Transverse colon (tissue), 3 donors: ENCODE data around the gene AHI1.

Experiments used
- POLR2A ChIP-seq: fragments of 450-650 bp; IDR thresholded peaks from one replicate; pipeline ENCODE4 v1.6.1; 2016; ENCODE audit warnings: antibody characterized with exemption, mild to moderate bottlenecking, moderate library complexity
- TF ChIP-seq, protein P1 (sequence below), 5 experiments: fragments of 200-600 bp in 3 of 5; fragments of 450-650 bp in 2 of 5; sonication (generic) in 3 of 5; IDR thresholded peaks; 1 replicate in 2 of 5; 2 replicates in 3 of 5; pipeline ENCODE4 v1.5.1; 2016 to 2017; ENCODE audit warnings: antibody characterized with exemption in 5 of 5, inconsistent platforms in 3 of 5, mild to moderate bottlenecking in 2 of 5, moderate library complexity in 1 of 5

DNA sequence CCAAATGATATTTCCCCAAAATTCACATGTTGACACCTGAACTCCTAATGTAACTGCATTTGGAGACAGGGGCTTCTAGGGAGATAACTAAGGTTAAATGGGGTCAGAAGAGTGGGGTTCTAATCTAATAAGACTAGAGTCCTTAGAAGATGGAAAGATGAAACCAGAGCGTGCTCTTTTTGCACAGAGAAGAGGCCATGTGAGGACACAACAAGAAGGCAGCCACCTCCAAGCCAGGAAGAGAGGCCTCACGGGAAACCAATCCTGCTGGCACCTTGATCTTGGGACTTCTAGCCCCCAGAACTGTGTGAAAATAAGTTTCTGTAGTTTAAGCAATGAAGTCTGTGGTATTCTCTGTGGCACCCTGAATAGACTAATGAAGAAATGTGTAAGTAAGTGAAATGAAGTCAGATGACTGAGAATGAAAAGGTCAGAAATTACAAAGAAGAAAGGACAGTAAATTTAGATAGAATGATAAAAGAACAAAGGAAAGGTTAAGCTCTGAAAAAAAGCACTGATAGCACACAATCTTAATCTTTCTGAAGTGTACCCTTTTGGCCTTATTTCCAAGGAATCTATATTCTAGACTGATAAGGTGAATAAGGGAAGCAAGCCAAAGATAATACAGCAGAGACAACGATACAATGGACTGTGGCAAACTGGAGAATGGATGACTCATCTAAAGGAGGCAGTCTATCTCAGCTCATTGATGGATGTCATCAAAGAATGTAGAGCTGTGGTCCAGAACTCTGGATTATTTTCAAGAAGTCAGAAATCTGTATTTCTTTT, 206.1 kb downstream of the AHI1 start:
- TF ChIP-seq, protein P1, sequence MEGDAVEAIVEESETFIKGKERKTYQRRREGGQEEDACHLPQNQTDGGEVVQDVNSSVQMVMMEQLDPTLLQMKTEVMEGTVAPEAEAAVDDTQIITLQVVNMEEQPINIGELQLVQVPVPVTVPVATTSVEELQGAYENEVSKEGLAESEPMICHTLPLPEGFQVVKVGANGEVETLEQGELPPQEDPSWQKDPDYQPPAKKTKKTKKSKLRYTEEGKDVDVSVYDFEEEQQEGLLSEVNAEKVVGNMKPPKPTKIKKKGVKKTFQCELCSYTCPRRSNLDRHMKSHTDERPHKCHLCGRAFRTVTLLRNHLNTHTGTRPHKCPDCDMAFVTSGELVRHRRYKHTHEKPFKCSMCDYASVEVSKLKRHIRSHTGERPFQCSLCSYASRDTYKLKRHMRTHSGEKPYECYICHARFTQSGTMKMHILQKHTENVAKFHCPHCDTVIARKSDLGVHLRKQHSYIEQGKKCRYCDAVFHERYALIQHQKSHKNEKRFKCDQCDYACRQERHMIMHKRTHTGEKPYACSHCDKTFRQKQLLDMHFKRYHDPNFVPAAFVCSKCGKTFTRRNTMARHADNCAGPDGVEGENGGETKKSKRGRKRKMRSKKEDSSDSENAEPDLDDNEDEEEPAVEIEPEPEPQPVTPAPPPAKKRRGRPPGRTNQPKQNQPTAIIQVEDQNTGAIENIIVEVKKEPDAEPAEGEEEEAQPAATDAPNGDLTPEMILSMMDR (IDR thresholded peaks at IDR 0.05), result no peak
- TF ChIP-seq POLR2A, result no peak
